GM13976 (cell line): ENCODE measurements around the gene EIF4G3.

Experiments used
- DNase-seq: peaks from one replicate; pipeline ENCODE4 v3.0.0; 2012; ENCODE audit warnings: low spot score
- in situ Hi-C: fragments of 300-500 bp; cut with MboI; formaldehyde crosslinking; loops from one replicate; pipeline ENCODE4 v1.12.0; 2022; ENCODE audit warnings: low sequenced_read_pairs, mixed read lengths, inconsistent platforms; ENCODE audit not compliant: unreplicated experiment
- TF ChIP-seq, protein P1 (sequence below): IDR thresholded peaks from 2 replicates; pipeline ENCODE4 v1.5.1; 2012; ENCODE audit warnings: borderline replicate concordance, mild to moderate bottlenecking; ENCODE audit not compliant: insufficient read depth; ENCODE audit errors: extremely low read depth, missing control alignments, control extremely low read depth

The EIF4G3 gene

DNA sequence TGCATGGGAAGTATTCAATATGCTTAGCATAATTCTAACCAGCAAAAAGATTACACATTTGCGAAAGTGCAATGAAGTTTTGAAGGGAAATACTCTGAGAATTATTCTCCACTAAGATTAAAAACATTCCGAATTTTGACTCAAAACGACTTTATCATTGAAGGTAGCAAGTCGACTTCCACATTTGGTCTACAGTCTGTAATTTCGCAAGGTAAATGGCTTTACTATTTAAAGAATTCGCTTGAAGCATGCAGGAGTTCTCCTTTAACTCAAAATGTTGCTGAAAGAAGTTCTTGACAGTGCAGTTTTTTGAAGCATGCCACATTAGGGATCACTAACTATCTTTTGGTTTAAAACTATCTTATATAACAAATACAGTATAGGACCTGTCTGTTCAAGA is 228.6 kb downstream of the EIF4G3 start:
- TF ChIP-seq, protein P1, sequence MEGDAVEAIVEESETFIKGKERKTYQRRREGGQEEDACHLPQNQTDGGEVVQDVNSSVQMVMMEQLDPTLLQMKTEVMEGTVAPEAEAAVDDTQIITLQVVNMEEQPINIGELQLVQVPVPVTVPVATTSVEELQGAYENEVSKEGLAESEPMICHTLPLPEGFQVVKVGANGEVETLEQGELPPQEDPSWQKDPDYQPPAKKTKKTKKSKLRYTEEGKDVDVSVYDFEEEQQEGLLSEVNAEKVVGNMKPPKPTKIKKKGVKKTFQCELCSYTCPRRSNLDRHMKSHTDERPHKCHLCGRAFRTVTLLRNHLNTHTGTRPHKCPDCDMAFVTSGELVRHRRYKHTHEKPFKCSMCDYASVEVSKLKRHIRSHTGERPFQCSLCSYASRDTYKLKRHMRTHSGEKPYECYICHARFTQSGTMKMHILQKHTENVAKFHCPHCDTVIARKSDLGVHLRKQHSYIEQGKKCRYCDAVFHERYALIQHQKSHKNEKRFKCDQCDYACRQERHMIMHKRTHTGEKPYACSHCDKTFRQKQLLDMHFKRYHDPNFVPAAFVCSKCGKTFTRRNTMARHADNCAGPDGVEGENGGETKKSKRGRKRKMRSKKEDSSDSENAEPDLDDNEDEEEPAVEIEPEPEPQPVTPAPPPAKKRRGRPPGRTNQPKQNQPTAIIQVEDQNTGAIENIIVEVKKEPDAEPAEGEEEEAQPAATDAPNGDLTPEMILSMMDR, result no peak
- in situ Hi-C loops, result no loop called here
- no peak for DNase-seq

DNA sequence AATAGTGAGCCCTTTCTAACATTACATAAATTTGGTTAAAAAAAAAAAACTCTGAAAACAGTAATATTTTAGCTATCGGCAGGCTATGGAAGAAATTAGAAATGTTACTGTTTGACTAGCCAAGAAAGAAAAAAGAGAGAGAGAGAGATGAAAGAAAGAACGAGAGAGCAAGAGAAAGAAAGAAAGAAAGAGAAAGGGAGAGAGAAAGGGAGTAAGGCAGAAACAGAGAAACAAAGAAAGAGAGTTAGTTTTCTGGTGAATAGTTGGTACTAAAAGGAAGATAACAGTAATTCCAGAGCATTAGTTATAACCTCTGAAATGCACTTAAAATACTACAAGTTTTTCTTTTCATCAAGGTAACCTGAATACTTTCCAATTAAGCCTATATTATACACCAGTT is 229.3 kb downstream of the EIF4G3 start:
- DNase-seq, result no peak
- in situ Hi-C loops, result no loop called here
- TF ChIP-seq, protein P1, result no peak

DNA sequence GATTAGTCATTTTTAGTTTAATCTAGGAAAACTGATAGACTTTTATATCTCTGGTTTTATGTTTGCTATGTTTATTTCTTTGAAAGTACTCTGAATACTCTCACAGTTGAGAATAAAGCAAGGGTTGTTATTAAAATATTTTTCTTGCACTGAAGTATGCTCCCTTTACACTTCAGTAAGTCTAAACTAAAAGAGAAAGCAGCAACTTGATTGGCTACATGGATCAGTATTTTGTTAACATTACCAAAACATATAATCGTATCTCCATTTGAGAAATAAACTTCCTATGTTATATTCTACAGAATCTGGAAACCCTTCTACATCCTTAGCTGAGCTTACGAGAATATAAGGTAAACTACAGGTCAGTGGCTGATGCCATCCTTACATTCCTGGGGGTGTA is 240.1 kb downstream of the EIF4G3 start:
- TF ChIP-seq, protein P1, result no peak
- DNase-seq, result no peak
- in situ Hi-C loops, result no loop called here

DNA sequence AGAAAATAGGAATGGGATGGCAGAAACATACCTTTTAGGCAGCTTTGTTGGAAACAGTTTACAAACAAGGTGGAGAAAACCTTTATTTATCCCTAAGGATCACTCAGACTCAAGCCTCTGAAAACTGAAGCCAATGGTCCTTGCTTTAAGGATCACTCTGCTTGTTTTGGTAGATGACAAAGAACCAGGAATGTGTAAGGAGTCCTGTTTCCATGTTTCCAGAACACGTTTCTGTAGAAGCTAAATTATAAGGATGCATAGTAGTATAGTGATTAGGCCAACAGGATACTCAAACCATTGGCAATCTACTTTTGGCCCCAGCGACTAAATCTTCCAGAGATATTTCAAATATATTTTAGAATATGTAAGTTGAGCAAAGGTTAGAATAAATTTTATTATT is 240.5 kb downstream of the EIF4G3 start:
- DNase-seq, result no peak
- in situ Hi-C loops, result no loop called here
- TF ChIP-seq, protein P1, result no peak

DNA sequence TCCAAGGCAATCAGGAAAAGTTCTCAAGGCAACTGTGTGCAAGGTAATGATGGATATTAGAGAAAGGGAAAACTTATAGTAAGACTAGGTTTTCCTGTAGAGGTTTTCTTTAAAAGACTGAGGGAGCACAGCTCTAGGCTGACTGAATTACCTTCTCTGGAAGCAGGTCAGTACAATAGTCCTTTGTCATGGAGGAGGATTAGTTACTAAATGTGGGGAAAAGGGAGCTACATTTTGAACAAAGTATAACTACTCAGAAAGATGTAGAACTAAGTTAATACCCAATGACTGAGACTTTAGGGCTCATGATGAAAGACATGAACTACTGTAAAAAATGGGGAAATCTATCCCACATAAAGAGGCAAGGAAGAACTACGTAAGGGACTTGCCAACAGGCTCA is 241.0 kb downstream of the EIF4G3 start:
- DNase-seq, result no peak
- in situ Hi-C loops, result no loop called here
- TF ChIP-seq, protein P1, result no peak

DNA sequence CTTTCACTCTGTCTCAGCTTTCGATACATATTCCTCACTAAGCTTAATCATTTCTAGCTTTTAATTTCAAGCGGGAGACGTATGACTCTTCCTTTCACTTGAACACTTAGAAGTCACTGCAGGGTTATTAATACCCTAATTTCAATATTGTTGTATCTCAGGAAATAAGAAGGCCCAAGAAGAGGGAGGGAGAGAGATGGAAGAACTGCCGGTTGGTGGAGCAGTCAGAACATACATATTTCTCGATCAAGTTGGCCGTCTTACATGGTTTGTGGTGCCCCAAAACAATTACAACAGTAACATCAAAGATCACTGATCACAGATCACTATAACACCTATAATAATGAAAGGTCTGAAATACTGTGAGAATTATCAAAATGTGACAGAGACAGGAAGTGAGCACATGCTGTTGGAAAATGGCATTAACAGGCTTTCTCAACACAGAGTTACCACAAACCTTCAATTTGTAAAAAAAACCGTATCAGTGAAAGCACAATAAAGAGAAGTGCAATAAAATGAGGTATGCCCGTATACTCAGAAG is 244.2 kb downstream of the EIF4G3 start:
- in situ Hi-C loops, result no loop called here
- no peak for DNase-seq
- TF ChIP-seq, protein P1, result no peak

DNA sequence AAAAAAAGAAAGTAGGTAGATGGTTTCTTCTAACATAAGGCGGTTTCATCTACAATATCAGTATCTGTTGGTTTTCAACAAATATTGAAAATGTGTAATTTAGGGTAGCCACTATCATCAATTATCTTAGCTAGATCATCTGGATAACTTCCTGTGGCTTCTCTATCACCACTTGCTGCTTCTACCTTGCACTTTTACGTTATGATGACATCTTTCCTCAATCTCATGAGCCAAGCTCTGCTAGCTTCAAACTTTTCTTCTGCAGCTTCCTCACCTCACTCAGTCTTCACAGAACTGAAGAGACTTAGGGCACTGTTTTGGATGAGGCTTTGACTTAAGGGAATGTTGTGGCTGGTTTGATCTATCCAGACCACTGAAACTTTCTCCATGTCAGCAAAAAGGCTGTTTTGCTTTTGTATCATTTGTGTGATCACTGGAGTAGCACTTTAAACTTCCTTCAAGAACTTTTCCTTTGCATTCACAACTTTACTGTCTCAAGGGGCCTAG is 244.7 kb downstream of the EIF4G3 start:
- TF ChIP-seq, protein P1, result no peak
- in situ Hi-C loops, result no loop called here
- no peak for DNase-seq
